Effector CD8-positive, alpha-beta T cell (primary cell): ENCODE results near the gene VEGFB.

Experiments
- DNase-seq: peaks from one replicate; lab custom pipeline; 2025; lab: John Stamatoyannopoulos, UW

The VEGFB gene

DNA sequence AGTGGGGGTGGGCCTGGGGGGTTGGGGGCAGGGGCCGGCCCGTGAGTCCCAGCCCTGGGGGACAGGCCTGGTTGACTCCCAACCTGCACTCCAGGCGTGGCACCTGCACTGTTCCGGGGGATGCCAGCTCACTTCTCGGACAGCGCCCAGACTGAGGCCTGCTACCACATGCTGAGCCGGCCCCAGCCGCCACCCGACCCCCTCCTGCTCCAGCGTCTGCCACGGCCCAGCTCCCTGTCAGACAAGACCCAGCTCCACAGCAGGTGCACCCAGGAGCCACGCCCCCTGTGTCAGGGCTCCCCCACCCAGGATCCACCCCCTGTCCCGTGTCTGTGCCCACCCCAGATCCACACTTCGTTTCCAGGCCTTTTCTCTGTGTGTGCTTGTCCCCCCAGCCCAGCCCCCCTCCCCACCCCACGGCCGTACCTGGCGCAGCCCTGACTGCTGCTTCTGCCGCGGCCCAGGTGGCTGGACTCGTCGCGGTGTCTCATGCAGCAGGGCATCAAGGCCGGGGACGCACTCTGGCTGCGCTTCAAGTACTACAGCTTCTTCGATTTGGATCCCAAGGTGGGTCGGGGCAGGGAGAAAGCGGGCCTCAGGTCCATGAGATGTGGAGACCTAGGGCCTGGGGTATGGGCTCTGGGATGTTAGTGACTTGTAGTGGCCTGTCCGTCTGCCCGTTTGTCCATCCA is 23.1 kb upstream of the VEGFB start:
- DNase-seq, result no peak

DNA sequence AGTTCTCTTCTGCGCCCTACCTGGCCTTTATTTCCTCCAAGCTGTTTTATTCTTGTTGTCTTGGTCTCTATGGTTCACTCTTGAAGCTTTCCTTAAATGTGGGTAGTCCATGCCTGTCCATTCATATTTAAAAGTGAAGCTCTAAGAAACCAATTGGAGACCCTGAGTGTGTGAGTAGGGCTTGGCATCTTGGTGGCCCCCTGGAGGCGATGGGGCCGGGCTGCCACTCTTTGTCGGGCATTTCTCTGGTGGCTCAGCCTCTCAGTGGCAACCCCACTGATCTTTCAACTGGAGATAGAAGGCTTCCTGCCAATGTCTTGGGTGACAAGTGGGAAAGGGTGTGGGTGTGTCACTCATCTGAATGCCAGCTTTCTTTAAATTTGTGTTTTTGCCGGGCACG is 17.5 kb upstream of the VEGFB start:
- DNase-seq, result no peak

DNA sequence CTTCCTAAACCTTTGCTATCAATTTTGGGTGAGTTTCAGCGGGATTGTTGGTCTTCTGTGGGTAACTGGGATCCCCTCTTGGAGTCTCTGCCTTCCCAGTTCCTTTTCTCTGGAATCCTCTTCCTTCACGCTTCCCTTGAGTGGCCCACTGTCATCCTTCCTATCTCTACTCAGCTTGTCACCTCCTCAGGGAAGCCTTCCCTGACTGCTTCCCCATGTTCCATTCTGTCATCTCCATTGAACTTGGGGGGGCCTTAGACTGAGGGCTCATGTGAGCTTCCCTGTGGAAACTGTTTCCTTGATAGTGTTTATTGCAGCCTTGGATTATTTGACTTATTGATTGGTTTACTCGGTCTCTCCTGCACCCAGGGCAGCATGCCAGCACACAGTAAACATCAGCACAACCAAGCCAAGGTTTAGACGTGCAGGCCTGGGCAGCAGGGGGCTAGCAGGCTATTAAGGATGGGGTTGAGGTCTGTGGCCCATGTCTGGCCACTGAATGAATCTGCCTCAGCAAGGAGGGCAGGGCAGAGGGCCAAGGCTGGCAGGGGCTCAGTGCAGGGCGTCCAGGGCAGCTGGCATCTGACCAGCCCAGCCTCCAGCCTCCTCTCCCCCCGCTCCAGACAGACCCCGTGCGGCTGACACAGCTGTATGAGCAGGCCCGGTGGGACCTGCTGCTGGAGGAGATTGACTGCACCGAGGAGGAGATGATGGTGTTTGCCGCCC is 15.6 kb upstream of the VEGFB start:
- DNase-seq, result no peak

DNA sequence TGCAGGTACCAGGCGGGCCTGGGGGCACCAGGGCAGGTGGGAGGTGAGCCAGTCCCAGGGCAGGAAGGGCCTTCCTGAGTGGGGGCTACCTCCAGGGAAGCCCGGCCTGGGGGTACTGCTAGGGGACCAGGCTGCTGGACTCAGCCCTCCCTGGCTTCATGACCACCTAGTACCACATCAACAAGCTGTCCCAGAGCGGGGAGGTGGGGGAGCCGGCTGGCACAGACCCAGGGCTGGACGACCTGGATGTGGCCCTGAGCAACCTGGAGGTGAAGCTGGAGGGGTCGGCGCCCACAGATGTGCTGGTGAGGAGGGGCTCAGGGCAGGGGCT is 15.1 kb upstream of the VEGFB start:
- DNase-seq, result no peak

DNA sequence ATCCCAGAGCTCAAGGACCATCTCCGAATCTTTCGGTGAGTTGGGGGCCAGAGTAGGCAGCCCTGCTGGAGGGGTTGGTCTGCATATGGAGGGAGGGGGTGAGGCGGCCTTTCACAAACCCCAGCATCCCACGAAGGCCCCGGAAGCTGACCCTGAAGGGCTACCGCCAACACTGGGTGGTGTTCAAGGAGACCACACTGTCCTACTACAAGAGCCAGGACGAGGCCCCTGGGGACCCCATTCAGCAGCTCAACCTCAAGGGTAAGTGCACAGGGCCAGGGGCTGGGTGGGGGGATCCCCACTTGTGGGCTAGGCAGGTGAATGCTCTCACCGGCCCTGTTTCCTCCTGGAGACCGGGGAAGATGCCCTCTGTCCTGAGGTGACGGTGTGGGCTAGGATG is 14.6 kb upstream of the VEGFB start:
- DNase-seq, result no peak

DNA sequence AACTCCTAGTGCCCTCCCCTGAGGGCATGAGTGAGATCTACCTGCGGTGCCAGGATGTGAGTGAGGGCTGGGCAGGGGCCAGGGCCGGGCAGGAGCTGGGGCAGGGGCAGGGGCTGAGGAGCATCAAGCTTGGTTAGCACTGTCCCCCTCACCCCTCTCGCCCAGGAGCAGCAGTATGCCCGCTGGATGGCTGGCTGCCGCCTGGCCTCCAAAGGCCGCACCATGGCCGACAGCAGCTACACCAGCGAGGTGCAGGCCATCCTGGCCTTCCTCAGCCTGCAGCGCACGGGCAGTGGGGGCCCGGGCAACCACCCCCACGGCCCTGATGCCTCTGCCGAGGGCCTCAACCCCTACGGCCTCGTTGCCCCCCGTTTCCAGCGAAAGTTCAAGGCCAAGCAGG is 14.1 kb upstream of the VEGFB start:
- DNase-seq, result no peak

DNA sequence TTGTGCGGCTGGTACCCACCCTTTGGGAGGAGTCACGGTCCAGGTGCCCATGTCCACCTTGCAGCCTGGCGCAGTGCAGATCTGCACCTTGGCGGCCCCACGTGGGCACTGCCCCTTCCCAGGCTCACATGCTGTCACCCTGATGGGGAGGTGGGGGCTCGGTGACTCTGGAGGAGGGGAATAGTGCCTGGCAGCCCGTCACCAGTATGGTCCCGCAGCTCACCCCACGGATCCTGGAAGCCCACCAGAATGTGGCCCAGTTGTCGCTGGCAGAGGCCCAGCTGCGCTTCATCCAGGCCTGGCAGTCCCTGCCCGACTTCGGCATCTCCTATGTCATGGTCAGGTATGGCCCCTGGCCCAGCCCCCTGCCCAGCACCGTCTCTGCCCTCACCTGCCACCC is 13.6 kb upstream of the VEGFB start:
- no peak for DNase-seq

DNA sequence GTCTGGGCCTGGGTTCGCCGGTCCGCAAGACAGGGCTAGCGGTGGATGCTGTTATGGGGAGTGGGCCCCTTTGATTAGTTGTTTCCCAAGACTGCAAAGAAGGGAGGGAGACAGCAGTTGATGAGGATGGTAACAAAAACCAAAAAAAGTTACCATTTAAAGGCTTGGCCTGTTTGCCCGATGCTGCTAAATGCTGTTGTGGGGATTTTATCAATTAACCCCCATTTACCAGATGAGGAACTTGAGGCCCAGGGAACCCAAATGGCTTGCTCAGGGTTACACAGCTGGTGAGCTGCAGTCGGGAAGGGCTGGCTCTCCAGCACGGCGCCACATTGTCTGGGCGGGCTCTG is 11.8 kb upstream of the VEGFB start:
- no peak for DNase-seq

DNA sequence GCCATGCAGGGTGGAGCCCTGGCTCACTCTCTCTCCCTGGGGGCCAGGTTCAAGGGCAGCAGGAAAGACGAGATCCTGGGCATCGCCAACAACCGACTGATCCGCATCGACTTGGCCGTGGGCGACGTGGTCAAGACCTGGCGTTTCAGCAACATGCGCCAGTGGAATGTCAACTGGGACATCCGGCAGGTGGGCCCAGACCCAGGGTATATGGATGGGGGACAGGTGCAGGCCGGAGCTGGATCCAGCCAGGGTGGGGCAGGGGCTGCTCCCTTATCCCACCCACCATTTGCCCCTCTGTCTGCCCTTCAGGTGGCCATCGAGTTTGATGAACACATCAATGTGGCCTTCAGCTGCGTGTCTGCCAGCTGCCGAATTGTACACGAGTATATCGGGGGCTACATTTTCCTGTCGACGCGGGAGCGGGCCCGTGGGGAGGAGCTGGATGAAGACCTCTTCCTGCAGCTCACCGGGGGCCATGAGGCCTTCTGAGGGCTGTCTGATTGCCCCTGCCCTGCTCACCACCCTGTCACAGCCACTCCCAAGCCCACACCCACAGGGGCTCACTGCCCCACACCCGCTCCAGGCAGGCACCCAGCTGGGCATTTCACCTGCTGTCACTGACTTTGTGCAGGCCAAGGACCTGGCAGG is 11.3 kb upstream of the VEGFB start:
- no peak for DNase-seq

DNA sequence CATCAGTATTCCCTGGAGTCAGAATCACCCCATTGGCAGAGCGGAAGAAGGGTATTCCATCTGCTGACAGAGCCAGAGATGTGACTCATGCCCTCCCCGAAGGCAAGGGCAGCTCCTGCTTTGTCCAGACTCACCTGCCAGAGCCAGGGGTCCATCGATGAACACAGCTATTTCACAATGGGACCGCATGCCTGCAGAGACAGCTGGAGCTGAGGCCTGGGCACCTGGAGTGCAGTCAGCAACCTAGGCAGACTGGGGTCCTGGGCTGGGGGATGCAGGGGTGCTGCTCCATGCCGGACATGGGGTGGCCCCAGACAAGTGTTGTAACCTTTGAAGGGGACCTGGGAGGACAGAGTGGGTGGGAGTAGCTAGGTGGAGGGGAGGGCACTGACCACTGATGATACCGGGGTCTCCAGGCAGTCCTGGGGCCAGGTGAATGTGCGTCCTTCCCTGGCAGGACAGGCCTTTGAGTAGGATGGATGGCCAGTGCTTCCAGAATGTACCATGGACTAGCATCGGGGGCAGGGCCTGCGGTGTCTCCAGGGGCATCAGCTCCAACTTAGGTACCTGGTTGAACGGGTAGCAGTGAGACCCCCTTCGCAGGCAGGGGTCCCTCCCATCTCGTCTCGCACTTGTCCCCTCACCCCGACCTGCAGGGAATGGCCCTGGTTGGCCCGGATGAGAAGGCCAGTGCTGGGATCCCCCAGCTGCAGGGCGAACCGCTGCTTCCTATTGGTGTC is 10.1 kb upstream of the VEGFB start:
- DNase-seq, result no peak

DNA sequence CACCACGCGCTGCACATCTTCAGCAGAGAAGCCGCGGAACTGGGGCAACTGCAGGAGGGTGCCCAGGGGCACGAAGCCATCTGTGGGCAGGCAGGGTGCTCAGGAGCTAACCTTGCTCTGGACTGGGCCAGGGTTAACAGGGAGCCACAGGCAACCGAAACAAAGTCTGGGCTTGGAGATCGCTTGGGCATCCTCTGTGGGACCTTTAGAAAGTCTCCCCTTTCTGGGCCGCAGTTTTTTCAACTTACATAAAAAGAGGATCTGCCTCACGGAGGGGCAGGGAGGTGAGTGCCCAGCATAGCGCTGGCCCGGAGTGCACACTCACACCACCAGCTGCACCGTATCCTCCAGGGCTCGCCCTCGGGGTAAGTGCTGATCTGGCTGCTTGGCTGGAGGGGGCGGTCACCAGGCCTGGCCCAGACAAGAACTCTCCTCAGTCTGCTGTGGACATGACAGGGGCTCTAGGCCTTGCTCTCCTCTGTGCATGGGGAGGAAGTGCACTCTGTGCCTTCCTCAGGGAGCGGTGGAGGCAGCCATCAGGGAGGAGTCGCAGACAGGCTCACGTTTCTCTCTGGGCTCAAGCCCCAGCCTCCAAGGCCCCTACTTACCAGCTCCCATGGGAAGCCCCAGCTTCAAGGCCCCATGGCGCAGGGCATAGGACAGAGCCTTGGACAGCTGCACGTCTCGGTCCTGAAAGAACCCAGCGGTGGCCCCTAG is 9.3 kb upstream of the VEGFB start:
- DNase-seq, result no peak

DNA sequence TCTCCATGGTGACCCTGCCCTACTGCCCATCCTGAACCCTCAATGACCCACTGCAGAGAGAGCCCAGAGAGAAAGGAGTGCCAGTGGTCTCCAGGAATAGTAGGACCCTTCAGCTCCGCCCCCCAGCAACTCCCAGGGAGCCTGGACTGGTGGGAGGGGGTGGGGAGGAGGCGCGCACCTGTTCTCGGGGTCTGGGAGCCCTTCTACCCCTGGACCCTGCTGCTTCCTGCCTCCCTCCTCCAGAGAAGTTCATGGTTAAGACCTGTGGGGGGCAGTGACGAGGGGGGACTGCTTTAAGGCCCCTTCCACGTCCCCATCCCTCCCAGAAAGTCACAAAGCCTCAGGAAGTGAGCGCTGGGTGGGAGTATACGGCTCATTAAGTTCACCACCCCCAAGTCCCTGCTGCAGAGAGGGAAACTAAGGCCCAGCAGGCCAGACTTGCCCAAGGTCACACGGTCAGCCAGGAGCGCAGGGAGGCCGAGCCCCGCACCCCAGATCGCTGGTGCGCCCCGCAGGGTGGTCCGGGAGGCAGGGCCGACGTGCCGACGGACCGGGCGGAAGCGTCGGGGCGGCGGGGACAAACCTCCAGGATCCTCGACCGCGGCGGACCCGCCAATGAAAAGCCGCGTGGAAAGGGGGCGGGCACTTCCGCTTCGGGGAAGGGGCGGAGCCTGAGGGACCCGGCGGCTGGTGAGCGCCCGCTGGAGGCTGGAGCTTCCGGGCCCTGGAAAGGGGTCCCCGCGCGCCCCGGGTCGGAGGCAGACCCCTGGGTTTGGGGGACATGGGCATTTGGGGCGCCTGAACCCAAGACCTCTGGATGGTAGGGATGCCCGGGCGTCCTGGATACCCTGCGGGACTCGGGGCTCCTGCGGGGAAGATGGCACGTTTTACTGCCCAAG is 8.5 kb upstream of the VEGFB start, which contains the start of the genes NUDT22 and TRPT1:
NUDT22 (plus strand) TSS at position 667 of the 899 bp plus-strand sequence. CDS start 379 bp downstream, outside the sequence.
TRPT1 (minus strand) TSS at position 579 of the 899 bp plus-strand sequence; CDS start at position 253, 326 bp downstream.
- DNase-seq, result peak; percentile 84

DNA sequence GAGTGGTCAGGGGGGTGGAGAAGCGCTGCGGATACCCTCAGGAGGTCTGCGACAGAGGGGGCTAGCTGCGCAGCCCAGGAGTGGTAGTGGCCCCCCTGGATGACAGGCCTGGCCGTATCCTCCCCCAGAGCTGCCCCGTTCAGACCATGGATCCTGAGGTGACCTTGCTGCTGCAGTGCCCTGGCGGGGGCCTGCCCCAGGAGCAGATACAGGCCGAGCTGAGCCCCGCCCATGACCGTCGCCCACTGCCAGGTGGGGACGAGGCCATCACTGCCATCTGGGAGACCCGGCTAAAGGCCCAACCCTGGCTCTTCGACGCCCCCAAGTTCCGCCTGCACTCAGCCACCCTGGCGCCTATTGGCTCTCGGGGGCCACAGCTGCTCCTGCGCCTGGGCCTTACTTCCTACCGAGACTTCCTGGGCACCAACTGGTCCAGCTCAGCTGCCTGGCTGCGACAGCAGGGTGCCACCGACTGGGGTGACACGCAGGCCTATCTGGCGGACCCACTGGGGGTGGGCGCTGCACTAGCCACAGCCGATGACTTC is 7.8 kb upstream of the VEGFB start:
- peak; percentile 49 for DNase-seq

DNA sequence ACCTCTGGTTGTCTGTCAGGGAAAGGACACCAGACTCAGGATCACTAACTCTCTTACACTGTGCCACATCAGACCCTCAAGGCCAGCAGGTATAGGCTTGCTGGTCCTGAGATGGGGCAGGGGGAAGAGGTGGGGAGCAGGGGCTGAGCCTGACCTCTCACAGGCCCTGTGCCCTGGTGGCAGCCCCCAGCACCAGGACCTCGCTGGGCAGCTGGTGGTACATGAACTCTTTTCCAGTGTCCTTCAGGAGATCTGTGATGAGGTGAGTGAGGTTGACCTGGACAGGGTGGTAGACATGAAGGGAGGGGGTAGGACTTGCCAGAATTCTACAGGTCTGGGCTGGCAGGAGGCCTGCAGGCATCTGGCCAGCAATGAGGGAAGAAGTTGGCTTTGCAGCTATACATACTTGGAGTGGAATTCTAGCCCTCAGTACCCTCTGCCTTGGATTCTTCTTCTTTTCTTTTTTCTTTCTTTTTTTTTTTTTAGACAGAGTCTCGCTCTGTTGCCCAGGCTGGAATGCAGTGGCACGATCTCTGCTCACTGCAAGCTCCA is 6.9 kb upstream of the VEGFB start:
- no peak for DNase-seq

DNA sequence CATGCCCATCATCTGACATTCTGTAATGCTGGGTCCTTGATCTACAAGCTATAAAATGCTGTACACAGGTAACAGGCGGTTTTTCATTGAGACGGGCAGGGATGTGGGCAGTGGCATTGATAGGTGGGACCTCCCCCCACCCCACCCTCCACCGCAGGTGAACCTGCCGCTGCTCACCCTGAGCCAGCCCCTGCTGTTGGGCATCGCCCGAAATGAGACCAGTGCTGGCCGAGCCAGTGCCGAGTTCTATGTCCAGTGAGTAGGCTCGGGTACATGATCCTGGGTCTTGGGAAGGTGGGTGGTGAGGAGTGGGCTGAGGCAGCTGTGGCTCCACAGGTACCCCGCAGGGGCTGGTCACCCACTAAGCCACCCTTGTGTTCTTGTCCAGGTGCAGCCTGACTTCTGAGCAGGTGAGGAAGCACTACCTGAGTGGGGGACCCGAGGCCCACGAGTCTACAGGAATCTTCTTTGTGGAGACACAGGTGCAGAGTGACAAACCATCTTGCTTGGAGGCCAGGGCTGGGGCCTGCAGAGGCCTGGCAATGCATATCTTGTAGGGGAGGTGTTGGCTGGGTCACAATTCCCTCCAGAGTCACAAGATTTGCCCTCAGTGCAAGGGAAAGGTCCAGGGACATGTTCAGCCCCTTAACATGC is 5.2 kb upstream of the VEGFB start:
- no peak for DNase-seq

DNA sequence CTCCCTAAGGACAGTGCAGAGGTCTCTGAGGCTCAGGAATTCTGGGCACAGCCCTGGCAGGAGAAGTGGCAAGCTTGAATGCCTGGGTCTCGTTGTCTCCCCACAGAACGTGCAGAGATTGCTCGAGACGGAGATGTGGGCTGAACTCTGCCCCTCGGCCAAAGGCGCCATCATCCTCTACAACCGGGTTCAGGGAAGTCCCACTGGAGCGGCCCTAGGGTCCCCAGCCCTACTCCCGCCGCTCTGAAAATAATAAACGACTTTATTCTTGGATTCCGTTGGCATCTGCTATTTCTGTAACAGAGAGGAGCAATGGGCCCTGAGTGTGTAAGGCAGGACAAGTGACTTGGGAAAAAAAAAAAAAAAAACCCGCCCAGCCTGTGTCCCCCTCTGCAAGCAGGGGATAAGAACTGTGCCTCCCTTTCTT is 4.6 kb upstream of the VEGFB start:
- no peak for DNase-seq

DNA sequence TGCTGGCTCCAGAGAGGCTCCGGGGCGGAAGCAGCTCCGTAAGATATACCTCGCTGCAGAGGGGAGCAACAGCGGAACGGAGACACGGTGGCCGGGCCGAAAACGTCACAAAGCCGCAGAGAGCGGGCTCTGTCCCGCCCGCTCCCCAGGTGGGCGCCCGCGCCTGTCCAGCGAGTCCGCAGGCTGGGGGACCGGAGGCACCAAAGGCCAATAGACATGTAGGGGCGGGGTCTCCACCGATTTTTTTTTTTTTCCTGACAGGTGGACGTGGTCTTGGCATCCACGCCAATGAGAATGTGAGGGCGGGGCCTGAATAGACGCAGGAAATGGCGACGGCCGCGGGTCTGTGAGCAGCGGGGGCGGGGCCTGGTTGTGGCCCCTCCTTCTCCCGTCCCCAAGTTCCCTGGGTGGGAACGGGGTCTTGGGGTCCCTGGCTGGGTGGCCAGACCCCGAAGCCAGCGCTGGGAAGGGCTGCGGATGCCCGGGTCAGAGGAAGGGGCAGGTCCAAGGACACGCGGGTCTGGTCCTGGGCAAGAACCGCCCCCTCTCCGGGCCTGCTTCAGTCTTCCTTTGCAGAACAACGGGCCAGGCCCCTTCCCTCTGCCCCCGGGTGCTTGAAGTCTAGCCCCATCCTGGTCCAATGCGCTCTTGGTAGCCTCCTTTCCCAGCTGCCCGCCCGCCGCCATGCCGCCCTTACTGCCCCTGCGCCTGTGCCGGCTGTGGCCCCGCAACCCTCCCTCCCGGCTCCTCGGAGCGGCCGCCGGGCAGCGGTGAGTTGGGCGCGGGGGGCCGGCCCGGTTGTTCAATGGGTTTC is 4.0 kb upstream of the VEGFB start, which contains the start of gene DNAJC4:
DNAJC4 (plus strand) TSS at position 378 of the 814 bp plus-strand sequence; CDS start at position 685, 307 bp downstream.
- peak; percentile 78 for DNase-seq

DNA sequence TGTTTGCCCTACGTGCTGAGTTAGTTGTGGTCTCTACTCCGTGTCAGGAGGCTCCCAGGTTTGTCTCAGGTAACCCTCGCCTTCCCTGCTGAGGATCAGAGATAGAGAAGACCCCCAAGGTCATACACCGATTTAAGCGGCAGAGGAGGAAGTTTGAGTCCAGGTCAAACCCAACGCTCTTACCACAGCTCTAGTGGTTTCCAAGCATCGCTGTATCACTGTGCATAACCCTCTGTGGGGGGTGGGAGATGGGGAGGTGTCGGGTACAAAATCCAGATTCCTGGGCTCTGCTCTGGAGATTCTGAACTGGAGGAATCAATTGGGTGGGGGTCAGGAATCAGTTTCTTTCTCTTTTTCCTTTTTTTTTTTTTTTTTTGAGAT is 3.4 kb upstream of the VEGFB start:
- no peak for DNase-seq

DNA sequence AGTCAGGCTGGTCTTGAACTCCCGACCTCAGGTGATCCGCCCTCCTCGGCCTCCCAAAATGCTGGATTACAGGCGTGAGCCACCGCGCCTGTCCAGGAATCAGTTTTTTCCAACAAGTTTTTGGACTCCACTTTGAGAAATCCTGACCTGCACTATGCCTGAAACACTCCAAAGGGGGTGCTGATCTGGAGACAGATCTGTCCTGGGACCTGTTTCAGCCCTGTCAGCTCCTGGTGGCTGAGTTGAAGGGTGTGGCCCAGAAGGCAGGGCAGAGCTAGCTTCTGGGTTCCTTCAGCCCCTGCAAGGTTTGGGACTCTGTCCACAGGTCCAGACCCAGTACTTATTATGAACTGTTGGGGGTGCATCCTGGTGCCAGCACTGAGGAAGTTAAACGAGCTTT is 2.8 kb upstream of the VEGFB start:
- DNase-seq, result no peak
